ENCODE results near the gene PAF1. TPM values are rescaled to one million over a fixed set of nuclear protein-coding genes. Genes with fewer than 3 reads are reported as not detected.

PAF1 gene
- total and polyA plus RNA-seq, 2 of the 13 experiments (the other 11 are each of a cell fraction or from before 2014, with no cell fraction given), result 30.2 to 31.1 TPM

DNA sequence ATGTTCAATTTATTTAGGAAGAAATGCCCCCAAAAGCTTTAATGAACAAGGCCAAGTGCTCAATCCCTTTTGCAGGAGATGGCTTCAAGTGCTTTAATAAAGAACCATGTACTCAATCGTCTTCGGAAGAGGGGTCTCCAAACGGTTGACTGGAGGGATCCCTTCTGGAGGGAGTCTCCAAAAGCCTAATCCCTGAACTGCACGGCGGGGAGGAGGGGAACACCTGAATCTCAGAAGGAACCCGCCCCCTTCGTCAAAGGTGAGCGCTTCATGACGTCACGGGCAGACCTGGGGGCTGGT is 505 bp downstream of the PAF1 start (continued):
- TF ChIP-seq CREB1 (IDR thresholded peaks at IDR 0.05) (peak; percentile 99), CREB1 (CRISPR knock-in tag; IDR thresholded peaks at IDR 0.05) (no peak), REPIN1 (CRISPR knock-in tag; IDR thresholded peaks at IDR 0.05; ENCODE audit: borderline replicate concordance, low read depth) (0 out of 2 replicates have a peak, but pooled peaks have one; percentile 19), KDM4B (CRISPR knock-in tag; IDR thresholded peaks at IDR 0.05) (0 out of 2 replicates have a peak, but pooled peaks have one; percentile 0), ZNF878 (CRISPR knock-in tag; IDR thresholded peaks at IDR 0.05) (0 out of 2 replicates have a peak, but pooled peaks have one; percentile 38), ZNF619 (CRISPR knock-in tag; IDR thresholded peaks at IDR 0.05) (no peak), RNF2 (conservative IDR thresholded peaks at IDR 0.05; ENCODE audit: low read depth) (no peak), MIER2 (CRISPR knock-in tag; IDR thresholded peaks at IDR 0.05) (no peak), ATRX (CRISPR knock-in tag; IDR thresholded peaks at IDR 0.05; ENCODE audit: borderline replicate concordance) (no peak), RFX3 (CRISPR knock-in tag; IDR thresholded peaks at IDR 0.05) (no peak), DNMT3B (CRISPR knock-in tag; conservative IDR thresholded peaks at IDR 0.05) (no peak), ZNF772 (CRISPR knock-in tag; IDR thresholded peaks at IDR 0.05) (no peak), IRF1 (CRISPR knock-in tag; IDR thresholded peaks at IDR 0.05; ENCODE audit: low read depth) (no peak), HCFC1 (IDR thresholded peaks at IDR 0.05; ENCODE audit: low read depth, low read length) (no peak), ZFP36L1 (CRISPR knock-in tag; IDR thresholded peaks at IDR 0.05) (no peak; the same call in 1 of the 2 replicates), SYNCRIP (IDR thresholded peaks at IDR 0.05; ENCODE audit: insufficient read depth, low read depth, low read length) (no peak), AGO1 (IDR thresholded peaks at IDR 0.05; ENCODE audit: low read depth, low read length, poor library complexity, severe bottlenecking) (no peak), ZNF10 (CRISPR knock-in tag; IDR thresholded peaks at IDR 0.05; ENCODE audit: borderline replicate concordance, low read depth) (no peak), ZNF777 (CRISPR knock-in tag; IDR thresholded peaks at IDR 0.05) (0 out of 2 replicates have a peak, but pooled peaks have one; percentile 9), ZNF512B (CRISPR knock-in tag; IDR thresholded peaks at IDR 0.05; ENCODE audit: borderline replicate concordance) (no peak), ZNF704 (CRISPR knock-in tag; IDR thresholded peaks at IDR 0.05; ENCODE audit: borderline replicate concordance) (0 out of 2 replicates have a peak, but pooled peaks have one; percentile 10), IRX3 (CRISPR knock-in tag; IDR thresholded peaks at IDR 0.05; ENCODE audit: borderline replicate concordance, low read depth) (no peak), PHF5A (CRISPR knock-in tag; IDR thresholded peaks at IDR 0.05; ENCODE audit: low read depth, unreplicated experiment) (no peak)

Data from HepG2 (cell line).